CD8-positive, alpha-beta memory T cell (primary cell): ENCODE data around the gene ECHS1. TPM values are rescaled to one million over a fixed set of nuclear protein-coding genes. Genes with fewer than 3 reads are reported as not detected.
"Not testable (repeated sequence)": the region's sequence is repeated elsewhere in the genome, so short reads cannot be mapped to it uniquely, and the experiment has no call there.

Source experiments
- CTCF ChIA-PET: fragments of 350-600 bp; sonication (Branson Sonifier 250); formaldehyde crosslinking; loops from one replicate; lab custom pipeline; 2021; ENCODE audit warnings: antibody characterized with exemption; lab: Charles Lee
- POLR2A ChIA-PET: fragments of 350-600 bp; sonication (Branson Sonifier 250); formaldehyde crosslinking; loops from one replicate; lab custom pipeline; 2021; ENCODE audit warnings: antibody characterized with exemption; lab: Charles Lee
- DNase-seq, 5 donors: peaks; one replicate each; pipeline versions ENCODE4 v3.0.0 to v3.0.0-alpha.2; 2020 to 2022; ENCODE audit warnings: mixed read lengths in 1 of 5
- H3K27ac ChIP-seq: one replicate; pipeline ENCODE4 v1.7.0; 2013; ENCODE audit warnings: low read depth, mild to moderate bottlenecking, low read length, moderate library complexity
- H3K27me3 ChIP-seq: 2 replicates; pipeline ENCODE4 v1.7.0; 2013; ENCODE audit warnings: low read length, mild to moderate bottlenecking; ENCODE audit not compliant: insufficient read depth, poor library complexity, severe bottlenecking
- H3K36me3 ChIP-seq: 2 replicates; pipeline ENCODE4 v1.7.0; 2013; ENCODE audit warnings: mild to moderate bottlenecking, low read length, moderate library complexity; ENCODE audit not compliant: insufficient read depth
- H3K4me1 ChIP-seq: 2 replicates; pipeline ENCODE4 v1.7.0; 2013; ENCODE audit warnings: mild to moderate bottlenecking, low read length, moderate library complexity; ENCODE audit not compliant: insufficient read depth
- H3K4me3 ChIP-seq: 2 replicates; pipeline ENCODE4 v1.7.0; 2013; ENCODE audit warnings: mild to moderate bottlenecking, low read length
- H3K9me3 ChIP-seq: 2 replicates; pipeline ENCODE4 v1.7.0; 2013; ENCODE audit warnings: mild to moderate bottlenecking, low read length
- H3K27ac Mint-ChIP-seq, 8 donors: one replicate each; pipeline ENCODE4 v1.8.0; 2020 to 2021; ENCODE audit warnings: mixed read lengths in 8 of 8, mild to moderate bottlenecking in 6 of 8, inconsistent platforms in 3 of 8, moderate library complexity in 3 of 8
- H3K27me3 Mint-ChIP-seq, 2 donors: one replicate each; pipeline ENCODE4 v1.8.0; 2020 to 2021; ENCODE audit warnings: mixed read lengths in 2 of 2, mild to moderate bottlenecking in 1 of 2, moderate library complexity in 1 of 2
- H3K36me3 Mint-ChIP-seq, 3 donors: one replicate each; pipeline ENCODE4 v1.8.0; 2020 to 2021; ENCODE audit warnings: mixed read lengths in 3 of 3, inconsistent platforms in 1 of 3, mild to moderate bottlenecking in 1 of 3
- H3K4me1 Mint-ChIP-seq, 3 donors: one replicate each; pipeline ENCODE4 v1.8.0; 2020 to 2021; ENCODE audit warnings: mixed read lengths in 3 of 3, inconsistent platforms in 1 of 3, mild to moderate bottlenecking in 1 of 3
- H3K4me3 Mint-ChIP-seq, 7 donors: one replicate each; pipeline ENCODE4 v1.8.0; 2020 to 2021; ENCODE audit warnings: mixed read lengths in 7 of 7, mild to moderate bottlenecking in 6 of 7, moderate library complexity in 4 of 7, inconsistent platforms in 2 of 7
- H3K9me3 Mint-ChIP-seq, 5 donors: one replicate each; pipeline ENCODE4 v1.8.0; 2020 to 2022; ENCODE audit warnings: mixed read lengths in 5 of 5, mild to moderate bottlenecking in 3 of 5, moderate library complexity in 2 of 5, inconsistent platforms in 1 of 5
- polyA plus RNA-seq: library from polyadenylated mRNA; unstranded; fragments of 300-500 nt; fragmentation: Illumina TruSeq; gene quantifications from one replicate; pipeline ENCODE4 v1.2.3, GENCODE V29; 2021
- total RNA-seq, 2 experiments: library from RNA; stranded (reverse); gene quantifications; one replicate each; pipeline ENCODE4 v1.2.3, GENCODE V29; 2021

Gene ECHS1
- total and polyA plus RNA-seq, 3 experiments from 2014 or later = 74.7 to 103 (median 76.3) TPM

- H3K9me3 ChIP-seq = no peaks in the 10 kb centered on the region
- H3K4me3 ChIP-seq = no peak overlapping the region
- Mint-ChIP-seq H3K9me3 (no peaks in the 10 kb centered on the region), H3K27me3 (peaks cover 16 to 42% of the 10 kb centered on the region in 2 donors), H3K27ac (peak overlapping the region in 2 of 8 donors; percentile 11 to 45), H3K36me3 (no peaks in the 10 kb centered on the region), H3K4me3 (peak overlapping the region in 1 of 7 donors; percentile 18), H3K4me1 (peaks cover 5 to 21% (median 6%) of the 10 kb centered on the region in 3 donors)
- peaks cover 20% of the 10 kb centered on the region for H3K4me1 ChIP-seq
- H3K36me3 ChIP-seq = no peaks in the 10 kb centered on the region
- POLR2A ChIA-PET = interaction anchor here (1.0 kb wide), 1 partner anchor 8 kb away, joined by 3 read pairs; no protein-coding TSS in a partner anchor
- H3K27ac ChIP-seq = no peak overlapping the region
- CTCF ChIA-PET = interaction anchor here (3.0 kb wide), 1 partner anchor 12 kb away, joined by 17 read pairs; no protein-coding TSS in a partner anchor
- peak in 1 of 5 donors; percentile 28 for DNase-seq
- peaks cover 39% of the 10 kb centered on the region for H3K27me3 ChIP-seq
Observed at GRCh38 chr10:133326745-133327650, 46.2 kb downstream of the ECHS1 start.

- Histone ChIP-seq H3K4me1 (peaks cover 20% of the 10 kb centered on the region), H3K27me3 (peaks cover 39% of the 10 kb centered on the region), H3K36me3 (no peaks in the 10 kb centered on the region), H3K27ac (no peak overlapping the region), H3K9me3 (no peaks in the 10 kb centered on the region), H3K4me3 (peak overlapping the region; percentile 34)
- H3K27ac Mint-ChIP-seq = no peak overlapping the region
- H3K4me3 Mint-ChIP-seq = peak overlapping the region in 3 of 7 donors; percentile 12 to 50 (median 24)
- H3K27me3 Mint-ChIP-seq = peaks cover 16 to 41% of the 10 kb centered on the region in 2 donors
- ChIA-PET POLR2A (interaction anchor here (1.0 kb wide), 1 partner anchor 8 kb away, joined by 3 read pairs; no protein-coding TSS in a partner anchor), CTCF (no interaction called here)
- peaks cover 5 to 21% (median 6%) of the 10 kb centered on the region in 3 donors for H3K4me1 Mint-ChIP-seq
- H3K36me3 Mint-ChIP-seq = no peaks in the 10 kb centered on the region
- no peak for DNase-seq
- no peaks in the 10 kb centered on the region for H3K9me3 Mint-ChIP-seq
Observed at GRCh38 chr10:133326223-133326551, 47.0 kb downstream of the ECHS1 start.

DNA sequence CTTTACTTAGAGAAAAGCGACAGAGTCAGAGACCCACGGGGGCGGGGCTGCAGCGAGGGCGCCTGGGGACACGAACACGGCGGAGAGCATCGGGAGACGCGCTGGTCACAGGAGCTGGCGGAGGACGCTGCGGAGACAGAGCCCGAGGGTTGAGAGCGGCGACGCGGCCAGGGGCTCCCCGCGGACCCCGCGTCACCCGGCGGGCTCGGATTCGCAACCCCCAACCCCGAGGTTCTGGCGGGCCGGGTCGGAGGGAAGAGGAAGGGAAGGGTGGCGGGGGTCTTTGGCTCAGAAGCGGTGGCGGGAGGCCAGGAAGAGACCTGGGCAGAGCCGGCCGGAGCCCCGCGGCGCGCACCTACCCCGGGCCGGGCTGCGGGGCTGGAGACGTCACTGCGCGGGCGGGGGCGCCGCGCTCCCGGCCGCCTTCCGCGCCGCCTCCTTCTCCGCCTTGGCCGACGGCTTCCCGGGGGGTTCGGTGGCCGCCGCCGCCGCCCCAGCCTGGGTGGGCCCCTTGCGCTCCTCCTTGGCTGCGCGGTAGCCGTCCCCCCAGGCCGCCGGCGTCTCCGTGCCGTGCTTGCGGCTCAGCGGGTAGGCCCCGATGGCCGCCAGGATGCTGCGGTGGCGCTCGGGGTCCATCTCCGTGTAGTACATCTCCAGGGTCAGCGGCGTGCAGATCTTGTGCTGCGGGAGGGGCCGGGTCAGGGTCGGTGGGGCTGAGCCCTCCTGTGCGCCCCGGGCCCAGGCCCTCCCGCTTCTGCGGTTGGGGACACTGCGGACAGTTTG, 47.5 kb downstream of the ECHS1 start:
- Histone ChIP-seq H3K9me3 (no peaks in the 10 kb centered on the region), H3K27ac (no peak overlapping the region), H3K36me3 (no peaks in the 10 kb centered on the region), H3K4me1 (peaks cover 20% of the 10 kb centered on the region), H3K4me3 (peak overlapping the region; percentile 34), H3K27me3 (peaks cover 39% of the 10 kb centered on the region)
- H3K4me1 Mint-ChIP-seq = peaks cover 5 to 21% (median 6%) of the 10 kb centered on the region in 3 donors
- peak overlapping the region in 2 of 8 donors; percentile 18 to 47 for H3K27ac Mint-ChIP-seq
- no peaks in the 10 kb centered on the region for H3K9me3 Mint-ChIP-seq
- peak in 1 of 5 donors; percentile 45 for DNase-seq
- no peaks in the 10 kb centered on the region for H3K36me3 Mint-ChIP-seq
- ChIA-PET POLR2A (interaction anchor here (1.0 kb wide), 1 partner anchor 9 kb away, joined by 3 read pairs; no protein-coding TSS in a partner anchor), CTCF (interaction anchor here (0.8 kb wide), 1 partner anchor 36 kb away, joined by 3 read pairs; no protein-coding TSS in a partner anchor)
- H3K27me3 Mint-ChIP-seq = peaks cover 16 to 36% of the 10 kb centered on the region in 2 donors
- H3K4me3 Mint-ChIP-seq = peak overlapping the region; percentile 37 to 85 (median 74)

- Mint-ChIP-seq H3K27me3 (peaks cover 18 to 41% of the 10 kb centered on the region in 2 donors), H3K27ac (peak overlapping the region in 1 of 8 donors; percentile 60), H3K4me1 (peaks cover 4 to 19% (median 4%) of the 10 kb centered on the region in 3 donors), H3K36me3 (no peaks in the 10 kb centered on the region), H3K4me3 (peak overlapping the region in 4 of 7 donors; percentile 20 to 85 (median 44)), H3K9me3 (no peaks in the 10 kb centered on the region)
- peak in 1 of 5 donors; percentile 37 for DNase-seq
- Histone ChIP-seq H3K9me3 (no peaks in the 10 kb centered on the region), H3K4me3 (peak overlapping the region; percentile 4), H3K27me3 (peaks cover 39% of the 10 kb centered on the region), H3K36me3 (no peaks in the 10 kb centered on the region), H3K27ac (no peak overlapping the region), H3K4me1 (peaks cover 19% of the 10 kb centered on the region)
- POLR2A ChIA-PET = interaction anchor here (0.6 to 1.5 kb wide), 2 partner anchors 9 to 25 kb away, joined by 3 to 4 read pairs; no protein-coding TSS in a partner anchor
- CTCF ChIA-PET = interaction anchor here (0.8 to 2.7 kb wide), 4 partner anchors 7 to 37 kb away, joined by 3 to 12 read pairs (median 5); partner anchors contain the start of gene CALY
Observed at GRCh38 chr10:133324857-133325260, 48.3 kb downstream of the ECHS1 start.

- Histone ChIP-seq H3K4me3 (no peak overlapping the region), H3K9me3 (no peaks in the 10 kb centered on the region), H3K4me1 (peaks cover 13% of the 10 kb centered on the region), H3K27me3 (peaks cover 36% of the 10 kb centered on the region), H3K27ac (no peak overlapping the region), H3K36me3 (no peaks in the 10 kb centered on the region)
- peak; percentile 46 to 75 (median 55) for DNase-seq
- Mint-ChIP-seq H3K27me3 (peaks cover 14 to 39% of the 10 kb centered on the region in 2 donors), H3K9me3 (no peaks in the 10 kb centered on the region), H3K36me3 (no peaks in the 10 kb centered on the region), H3K4me1 (peaks cover 1 to 15% (median 3%) of the 10 kb centered on the region in 3 donors), H3K27ac (no peak overlapping the region), H3K4me3 (no peak overlapping the region)
- ChIA-PET CTCF (interaction anchor here (0.7 to 2.7 kb wide), 5 partner anchors 8 to 37 kb away, joined by 3 to 12 read pairs (median 5); partner anchors contain the start of gene CALY), POLR2A (interaction anchor here (0.6 to 1.5 kb wide), 2 partner anchors 8 to 25 kb away, joined by 3 to 4 read pairs; no protein-coding TSS in a partner anchor)
Observed at GRCh38 chr10:133324198-133324792, 48.9 kb downstream of the ECHS1 start.

- H3K36me3 ChIP-seq, H3K4me3 ChIP-seq, H3K36me3 Mint-ChIP-seq, H3K27ac ChIP-seq, POLR2A ChIA-PET, H3K4me3 Mint-ChIP-seq, H3K9me3 ChIP-seq, H3K9me3 Mint-ChIP-seq, DNase-seq, H3K27ac Mint-ChIP-seq: not testable (repeated sequence)
- Histone ChIP-seq H3K4me1 (peaks cover 12% of the 10 kb centered on the region), H3K27me3 (peaks cover 18% of the 10 kb centered on the region)
- peaks cover 5 to 24% (median 7%) of the 10 kb centered on the region in 3 donors for H3K4me1 Mint-ChIP-seq
- H3K27me3 Mint-ChIP-seq = peaks cover 9 to 26% of the 10 kb centered on the region in 2 donors
- CTCF ChIA-PET = interaction anchor here (1.3 to 2.7 kb wide), 3 partner anchors 8 to 15 kb away, joined by 3 to 14 read pairs (median 12); no protein-coding TSS in a partner anchor
Observed at GRCh38 chr10:133322064-133322709, 51.0 kb downstream of the ECHS1 start.
